OCI-M2 (cell line): Measurements from ENCODE around the gene PALD1.

Source experiments
- DNase-seq: peaks from one replicate; lab custom pipeline; 2025; ENCODE audit not compliant: unreplicated experiment; lab: John Stamatoyannopoulos, UW

PALD1 gene

GRCh38 chr10:70552586-70552985 lies 74.0 kb downstream of the PALD1 start:
- no peak for DNase-seq

GRCh38 chr10:70555371-70555770 lies 76.8 kb downstream of the PALD1 start:
- no peak for DNase-seq

GRCh38 chr10:70557086-70557845 lies 78.7 kb downstream of the PALD1 start:
- DNase-seq, result no peak

DNA sequence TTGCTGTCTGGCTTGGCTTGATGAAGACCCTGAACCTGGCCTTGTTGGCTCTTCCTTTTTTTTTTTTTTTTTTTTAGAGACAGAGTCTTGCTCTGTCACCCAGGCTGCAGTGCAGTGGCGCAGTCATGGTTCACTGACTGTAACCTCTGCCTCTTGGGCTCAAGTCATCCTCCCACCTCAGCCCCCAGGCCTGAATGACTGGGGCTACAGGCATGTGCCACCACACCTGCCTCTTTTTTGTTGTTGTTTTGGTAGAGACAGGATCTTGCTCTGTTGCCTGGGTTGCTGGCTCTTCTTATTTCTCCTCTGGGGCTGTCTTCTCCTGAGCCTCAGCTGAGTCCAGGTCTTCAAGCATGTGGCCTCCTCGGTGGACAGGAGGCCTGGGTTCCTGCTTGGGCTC lies 79.3 kb downstream of the PALD1 start:
- no peak for DNase-seq

DNA sequence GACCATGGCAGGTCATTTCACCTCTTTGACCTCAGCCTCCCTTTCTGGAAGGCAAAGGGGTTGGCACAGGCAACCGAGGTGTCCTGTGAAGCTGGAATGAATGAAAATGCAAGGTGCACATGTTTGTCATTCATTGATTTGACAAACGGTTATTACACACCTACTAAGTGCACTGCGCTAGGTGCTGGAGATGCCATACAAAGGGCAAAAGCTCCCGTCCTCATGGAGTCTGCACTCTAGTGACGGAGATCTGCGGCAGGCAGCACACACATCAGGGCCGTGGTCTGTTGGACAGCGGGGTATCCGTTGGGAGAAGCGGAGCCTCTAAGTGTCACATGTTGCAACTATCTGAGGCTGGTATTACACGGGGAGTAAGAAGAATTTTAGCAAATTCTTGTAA lies 79.7 kb downstream of the PALD1 start:
- no peak for DNase-seq

DNA sequence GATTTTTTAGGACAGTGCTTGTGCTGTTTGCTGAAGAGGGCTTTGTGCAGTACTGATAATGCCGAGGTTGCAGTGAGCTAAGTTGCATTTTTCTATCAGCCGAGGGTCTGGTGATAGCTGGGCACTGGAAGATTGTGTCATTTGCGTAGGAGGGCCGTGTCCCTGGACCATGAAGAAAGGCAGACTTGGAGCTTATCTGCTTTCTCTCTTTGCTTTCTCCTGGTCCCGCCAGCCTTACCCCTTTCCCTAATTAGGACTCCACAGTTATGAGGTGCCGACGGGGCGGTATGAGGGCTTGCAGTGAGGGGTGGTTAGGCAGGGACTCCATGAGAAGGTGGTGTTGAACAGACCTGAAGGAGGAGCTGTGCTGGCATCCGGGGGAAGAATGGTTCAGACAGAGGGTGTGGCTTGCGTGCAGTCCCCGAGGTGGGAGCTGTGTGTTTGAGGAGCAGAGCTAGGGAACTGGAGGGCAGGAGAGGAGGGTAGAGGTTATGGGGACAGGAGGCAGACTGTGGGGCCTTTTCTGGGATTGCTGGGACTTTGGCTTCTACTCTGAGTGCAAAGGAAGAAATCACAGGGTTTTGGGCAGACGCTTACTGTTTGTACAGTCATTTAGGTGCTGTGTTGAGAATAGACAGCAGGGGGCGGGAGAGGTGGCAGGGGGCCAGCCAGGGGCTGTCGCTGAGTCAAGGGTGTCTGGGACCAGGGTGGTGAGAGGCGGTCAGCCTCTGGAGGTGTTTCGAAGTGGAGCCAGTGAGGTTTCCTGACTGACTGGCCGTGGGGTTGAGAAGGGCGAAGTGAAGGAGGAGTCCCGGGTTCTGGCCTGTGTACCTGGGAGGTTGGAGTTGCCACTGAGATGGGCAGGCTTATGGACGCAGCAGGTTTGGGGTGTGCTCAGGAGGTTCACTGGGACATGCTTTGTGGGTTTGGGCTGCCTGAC lies 80.6 kb downstream of the PALD1 start:
- DNase-seq, result peak; percentile 9

DNA sequence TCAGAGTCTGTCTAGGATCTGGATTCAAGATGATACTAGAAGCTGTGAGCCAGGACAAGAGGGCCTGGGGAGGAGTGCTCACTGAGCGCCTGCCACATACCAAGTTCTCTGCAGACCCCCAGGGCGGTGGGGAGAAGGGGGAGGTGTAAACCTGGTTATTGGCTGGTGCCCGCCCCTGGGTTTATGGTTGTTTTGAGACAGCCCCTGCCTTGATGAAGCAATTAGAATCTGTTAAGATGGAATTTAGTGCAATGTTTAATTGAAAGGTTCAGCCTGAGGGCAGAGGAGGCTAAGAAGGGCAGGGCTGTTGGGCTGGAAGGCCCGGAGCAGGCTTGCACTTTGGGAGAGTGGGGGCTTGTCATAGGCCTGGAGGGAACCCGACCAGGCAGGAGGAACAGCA lies 81.3 kb downstream of the PALD1 start:
- no peak for DNase-seq

DNA sequence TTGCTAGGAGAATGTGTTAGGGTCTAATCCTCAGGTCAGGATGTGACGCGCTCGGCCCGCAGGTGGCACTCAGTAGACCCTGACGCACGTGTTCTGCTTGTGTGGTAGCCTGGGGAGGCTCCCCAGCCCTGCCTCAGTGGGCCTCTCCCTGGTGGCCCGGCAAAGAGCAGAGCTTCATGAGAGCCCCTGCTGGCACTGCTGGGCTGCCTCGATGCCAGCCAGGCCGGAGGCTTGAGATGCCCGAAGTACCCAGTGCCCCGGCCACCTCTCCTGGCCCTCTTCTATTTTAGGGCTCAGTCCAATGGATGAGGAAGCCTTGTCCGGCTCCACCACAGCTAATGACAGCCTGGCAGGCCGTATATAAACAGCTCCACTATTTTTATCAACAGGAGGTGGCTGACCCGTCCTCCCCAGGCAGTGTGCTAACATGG lies 82.0 kb downstream of the PALD1 start:
- no peak for DNase-seq

GRCh38 chr10:70561070-70561469 lies 82.5 kb downstream of the PALD1 start:
- DNase-seq, result no peak

- DNase-seq, result no peak
These were observed 83.0 kb downstream of the PALD1 start for GRCh38 chr10:70561558-70561957.

- no peak for DNase-seq
These were observed 83.6 kb downstream of the PALD1 start for GRCh38 chr10:70562036-70562755.

DNA sequence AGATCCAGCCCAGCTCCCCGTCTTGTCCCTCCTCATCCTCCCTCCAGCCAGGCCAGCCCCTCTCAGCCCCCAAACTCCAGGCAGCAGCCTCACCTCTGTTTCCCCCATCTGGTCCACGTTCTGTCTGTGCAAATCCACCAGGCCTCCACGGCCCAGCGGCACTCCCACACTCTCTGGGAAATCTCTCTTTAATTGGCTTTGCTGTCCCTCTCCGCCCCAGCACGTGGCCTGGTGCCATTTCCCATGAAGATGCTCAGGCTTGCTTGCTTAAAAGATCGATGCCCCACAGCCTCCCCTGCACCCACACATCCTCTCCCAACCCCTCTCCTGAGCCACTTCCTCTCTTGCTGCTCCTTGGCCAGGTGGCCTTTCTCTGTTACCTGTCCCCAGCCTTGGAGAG lies 84.7 kb downstream of the PALD1 start:
- no peak for DNase-seq

- DNase-seq, result no peak
These were observed 85.7 kb downstream of the PALD1 start for GRCh38 chr10:70564113-70564725.

DNA sequence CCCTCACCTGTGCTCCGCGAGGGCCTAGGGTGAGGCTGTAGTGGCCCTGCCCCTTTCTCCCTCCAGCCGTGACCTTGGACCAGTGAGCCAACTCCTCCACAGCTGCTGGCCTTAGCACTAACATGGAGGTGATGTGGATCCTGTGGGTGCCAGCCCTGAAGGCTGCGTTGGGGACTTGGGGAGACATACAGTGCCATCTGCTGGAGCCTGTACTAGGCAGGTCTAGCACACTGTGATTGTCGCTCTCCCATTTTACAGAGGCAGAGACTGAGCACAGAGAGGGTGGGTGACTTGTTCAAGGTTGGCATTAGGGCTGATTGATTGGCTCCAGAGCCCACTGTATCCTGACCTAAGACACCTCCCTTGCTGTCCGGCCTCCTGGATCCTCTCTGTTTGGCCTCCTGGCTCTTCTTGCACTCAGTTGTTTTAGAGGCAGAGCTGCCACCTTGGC lies 86.4 kb downstream of the PALD1 start:
- no peak for DNase-seq

- no peak for DNase-seq
These were observed 87.3 kb downstream of the PALD1 start for GRCh38 chr10:70565556-70566514.

DNA sequence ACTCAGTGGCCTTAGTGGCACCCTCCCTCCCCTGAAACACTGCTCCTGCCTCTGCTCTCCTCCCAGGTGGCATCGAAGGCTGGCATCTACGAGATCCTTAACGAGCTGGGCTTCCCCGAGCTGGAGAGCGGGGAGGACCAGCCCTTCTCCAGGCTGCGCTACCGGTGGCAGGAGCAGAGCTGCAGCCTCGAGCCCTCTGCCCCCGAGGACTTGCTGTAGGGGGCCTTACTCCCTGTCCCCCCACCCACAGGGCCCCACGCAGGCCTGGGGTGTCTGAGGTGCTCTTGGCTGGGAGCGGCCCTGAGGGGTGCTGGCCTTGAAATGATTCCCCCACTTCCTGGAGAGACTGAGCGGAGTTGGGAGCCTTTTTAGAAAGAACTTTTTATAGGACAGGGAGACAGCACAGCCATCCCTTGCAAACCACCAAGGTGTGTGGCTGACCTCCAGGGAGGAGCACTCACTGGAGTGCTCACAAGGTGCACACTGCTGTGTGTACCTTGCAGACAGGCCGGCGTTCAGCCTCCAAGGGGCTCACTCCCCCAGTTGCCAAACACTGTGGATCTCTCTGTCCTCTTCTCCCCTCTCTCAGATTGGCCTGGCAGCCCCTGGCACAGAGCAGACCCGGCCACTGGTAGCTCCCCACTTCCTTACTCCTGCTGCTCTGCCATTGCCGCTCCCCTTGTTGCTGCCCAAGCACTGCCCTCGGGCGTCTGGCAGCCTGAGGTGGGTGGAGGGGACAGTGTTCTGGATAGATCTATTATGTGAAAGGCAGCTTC lies 88.1 kb downstream of the PALD1 start:
- no peak for DNase-seq

DNA sequence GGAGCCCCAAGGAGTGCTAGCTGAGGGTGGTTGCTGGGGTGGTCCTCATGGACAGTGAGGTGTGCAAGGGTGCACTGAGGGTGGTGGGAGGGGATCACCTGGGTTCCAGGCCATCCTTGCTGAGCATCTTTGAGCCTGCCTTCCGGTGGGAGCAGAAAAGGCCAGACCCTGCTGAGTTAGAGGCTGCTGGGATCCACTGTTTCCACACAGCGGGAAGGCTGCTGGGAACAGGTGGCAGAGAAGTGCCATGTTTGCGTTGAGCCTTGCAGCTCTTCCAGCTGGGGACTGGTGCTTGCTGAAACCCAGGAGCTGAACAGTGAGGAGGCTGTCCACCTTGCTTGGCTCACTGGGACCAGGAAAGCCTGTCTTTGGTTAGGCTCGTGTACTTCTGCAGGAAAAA lies 89.0 kb downstream of the PALD1 start:
- DNase-seq, result no peak

DNA sequence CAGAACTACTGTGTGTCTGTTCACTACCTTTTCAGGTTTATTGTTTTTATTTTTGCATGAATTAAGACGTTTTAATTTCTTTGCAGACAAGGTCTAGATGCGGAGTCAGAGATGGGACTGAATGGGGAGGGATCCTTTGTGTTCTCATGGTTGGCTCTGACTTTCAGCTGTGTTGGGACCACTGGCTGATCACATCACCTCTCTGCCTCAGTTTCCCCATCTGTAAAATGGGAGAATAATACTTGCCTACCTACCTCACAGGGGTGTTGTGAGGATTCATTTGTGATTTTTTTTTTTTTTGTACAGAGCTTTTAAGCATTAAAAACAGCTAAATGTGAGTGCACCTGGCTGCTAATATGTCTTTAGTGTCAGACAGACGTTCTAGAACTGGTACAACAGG lies 89.5 kb downstream of the PALD1 start:
- DNase-seq, result no peak
